Activated CD4-positive, alpha-beta T cell treated with anti-CD3 and anti-CD28 coated beads, Interleukin-2, amount 50 U/mL, for 4 hours (primary cell): ENCODE data around the gene PATZ1.

Experiments
- DNase-seq, 2 experiments: peaks; one replicate each; pipeline ENCODE4 v3.0.0-alpha.2; 2020

PATZ1 gene

DNA sequence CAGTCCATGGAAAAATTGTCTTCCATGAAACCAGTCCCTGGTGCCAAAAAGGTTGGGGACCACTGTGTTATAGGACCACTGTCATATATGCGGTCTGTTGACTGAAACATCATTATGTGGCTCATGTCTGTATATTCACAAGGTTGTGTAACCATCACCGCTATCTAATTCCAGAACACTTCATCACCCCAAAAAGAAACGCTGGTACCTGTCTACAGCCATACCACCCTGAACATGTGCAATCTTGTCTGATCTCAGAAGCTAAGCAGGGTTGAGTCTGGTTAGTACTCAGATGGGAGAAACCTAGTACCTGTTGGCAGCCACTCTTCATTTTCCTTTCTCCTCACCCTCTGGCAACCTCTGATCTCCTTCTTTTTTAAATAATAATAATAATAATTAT is 41.0 kb downstream of the PATZ1 start:
- DNase-seq, result no peak

DNA sequence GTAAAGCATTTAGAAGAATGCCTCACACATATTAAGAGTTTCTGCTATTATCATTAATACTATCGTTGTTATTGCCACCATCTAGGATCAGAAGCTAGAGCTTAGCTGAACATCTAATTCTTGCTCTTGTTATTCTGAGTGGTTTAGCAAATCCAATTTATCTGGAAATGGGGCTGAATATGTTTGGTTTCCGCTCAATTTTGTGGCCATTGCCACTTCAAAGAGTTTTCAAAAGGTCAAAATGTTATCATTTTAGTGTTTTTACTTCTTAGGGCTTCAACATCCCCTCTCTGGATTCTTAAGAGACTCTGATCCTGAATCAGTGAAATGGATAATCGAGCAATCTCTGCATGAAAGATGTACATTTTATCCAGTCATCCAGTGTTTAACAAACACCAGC is 43.6 kb downstream of the PATZ1 start:
- no peak for DNase-seq

DNA sequence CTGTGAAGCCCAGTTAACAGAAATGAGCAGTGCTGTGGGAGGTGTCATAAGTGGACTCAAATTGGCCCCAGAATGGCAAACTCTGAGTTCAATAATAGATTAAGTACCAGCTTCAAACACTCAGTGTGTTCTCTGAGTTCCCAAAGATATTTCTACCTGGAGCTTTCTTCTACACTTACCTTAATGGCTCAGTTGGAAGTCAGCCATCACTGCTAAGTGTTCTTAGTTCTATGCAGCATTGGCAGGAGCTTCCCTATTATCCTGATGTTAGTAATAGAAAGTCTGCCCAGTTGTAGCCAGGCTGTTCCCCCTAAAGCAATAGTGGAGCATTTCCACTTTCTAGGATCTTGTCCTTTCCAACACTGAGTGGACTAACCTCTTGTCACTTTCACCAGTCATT is 44.1 kb downstream of the PATZ1 start:
- DNase-seq, result no peak

DNA sequence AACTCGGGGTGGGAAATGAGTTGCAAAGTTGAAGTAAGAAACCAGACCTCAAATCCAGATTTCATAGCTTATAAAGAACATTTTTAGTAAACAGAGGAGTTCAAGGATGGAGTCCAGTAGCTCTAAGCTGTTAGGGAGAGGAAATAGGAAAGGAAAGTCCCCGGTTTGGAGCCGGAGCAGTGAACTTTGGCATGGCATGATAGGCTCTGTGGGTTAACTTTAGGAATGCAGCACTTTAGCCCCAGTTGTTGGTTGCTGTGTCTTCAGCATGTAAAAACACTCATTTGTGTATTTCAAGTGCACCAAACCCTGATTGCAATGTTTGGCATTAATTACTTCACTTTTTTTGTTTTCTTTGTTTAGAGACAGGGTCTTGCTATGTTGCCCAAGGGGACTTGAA is 45.2 kb downstream of the PATZ1 start:
- DNase-seq, result no peak

DNA sequence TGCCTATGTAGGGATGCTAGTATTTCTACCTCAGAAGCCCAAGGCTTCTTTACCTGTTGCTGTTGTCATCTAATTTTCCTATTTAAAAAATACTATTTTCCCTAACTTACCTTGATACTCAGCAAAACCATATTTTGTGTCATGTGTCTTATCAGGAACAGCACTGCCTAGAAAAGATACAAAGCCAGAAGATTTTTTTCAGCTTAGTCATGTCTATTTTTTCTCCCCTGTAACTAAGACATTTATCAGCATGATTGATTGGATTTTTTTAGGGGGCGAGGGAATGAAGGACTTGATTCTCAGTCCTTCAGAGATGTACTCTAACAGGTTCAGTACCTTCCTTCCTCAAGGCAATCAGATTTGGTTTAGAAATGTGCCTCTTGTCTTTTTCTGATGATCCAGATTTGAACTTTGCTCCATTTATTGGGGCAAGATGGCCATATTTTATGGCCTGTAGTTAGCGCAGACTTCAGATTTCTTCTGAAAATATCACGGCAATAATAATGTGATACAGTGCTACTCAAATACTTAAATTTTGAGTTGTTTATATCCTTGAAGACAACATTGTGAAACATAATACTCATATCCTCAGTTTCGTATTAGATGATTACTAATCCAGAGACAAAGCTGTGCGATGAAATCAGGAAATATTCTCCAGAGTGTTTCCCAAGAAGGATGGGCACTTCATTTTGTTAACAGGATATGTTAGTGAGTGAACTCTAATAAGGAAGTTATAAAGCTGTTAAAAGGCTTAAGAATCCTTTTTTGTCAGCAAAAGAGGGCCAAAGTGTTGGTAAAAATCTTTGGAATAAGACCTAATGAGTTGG is 50.1 kb downstream of the PATZ1 start:
- no peak for DNase-seq

DNA sequence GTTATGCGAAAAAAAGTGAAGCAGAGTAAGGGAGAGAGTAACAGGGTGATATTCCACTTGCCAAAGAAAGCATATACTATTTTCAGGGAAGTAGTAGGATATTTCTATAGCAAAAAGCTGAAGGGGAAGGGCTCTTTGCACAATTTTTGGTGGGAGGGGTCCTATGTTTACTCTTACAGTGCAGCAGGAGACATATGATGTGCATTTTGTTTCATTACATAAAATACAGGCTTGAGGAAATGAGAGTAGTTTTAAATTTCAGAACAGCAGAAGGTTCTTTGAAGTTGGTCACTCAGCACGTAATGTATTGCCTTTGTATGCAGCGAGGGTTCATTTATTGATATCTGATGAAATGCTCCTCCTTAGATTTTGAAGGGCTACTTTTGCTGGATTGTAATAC is 50.8 kb downstream of the PATZ1 start:
- no peak for DNase-seq

DNA sequence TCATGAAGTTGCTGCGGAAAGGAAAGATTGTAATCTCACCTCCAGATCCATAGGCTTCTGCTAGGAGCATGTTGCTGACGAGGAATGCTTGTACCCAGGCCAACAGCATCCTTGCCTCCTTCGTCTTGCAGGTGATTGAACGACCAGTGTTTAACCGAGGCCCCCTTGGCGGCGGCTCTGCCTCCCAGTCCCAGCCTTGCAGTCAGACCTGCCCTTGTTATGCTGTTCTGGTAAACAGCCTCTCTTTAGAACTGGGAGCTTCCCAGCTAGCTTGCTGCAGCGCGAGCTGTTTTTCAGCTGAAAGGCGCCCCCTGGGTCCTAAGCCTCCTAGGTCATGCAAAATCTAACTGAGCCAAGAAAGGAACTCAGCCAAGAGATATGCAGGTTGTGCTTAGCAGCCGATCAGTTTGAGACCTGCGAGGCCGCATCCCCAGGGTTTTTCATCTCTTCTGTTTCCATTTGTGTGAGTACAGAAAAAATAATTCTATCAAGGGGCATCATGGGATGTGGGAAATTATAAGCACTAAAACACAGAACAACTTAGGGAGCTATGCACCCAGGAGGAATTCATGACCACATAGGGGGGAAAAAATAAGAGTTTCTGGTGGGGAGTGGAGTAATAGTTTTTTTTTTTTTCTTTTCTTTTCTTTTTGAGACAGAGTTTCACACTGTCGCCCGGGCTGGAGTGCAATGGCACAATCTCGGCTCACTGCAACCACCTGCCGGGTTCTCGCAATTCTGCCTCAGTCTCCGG is 53.7 kb downstream of the PATZ1 start, which contains the start of gene PIK3IP1:
PIK3IP1 (minus strand) TSS at position 253 of the 754 bp plus-strand sequence; CDS start at position 109, 144 bp downstream.
- peak; percentile 85 to 86 for DNase-seq

DNA sequence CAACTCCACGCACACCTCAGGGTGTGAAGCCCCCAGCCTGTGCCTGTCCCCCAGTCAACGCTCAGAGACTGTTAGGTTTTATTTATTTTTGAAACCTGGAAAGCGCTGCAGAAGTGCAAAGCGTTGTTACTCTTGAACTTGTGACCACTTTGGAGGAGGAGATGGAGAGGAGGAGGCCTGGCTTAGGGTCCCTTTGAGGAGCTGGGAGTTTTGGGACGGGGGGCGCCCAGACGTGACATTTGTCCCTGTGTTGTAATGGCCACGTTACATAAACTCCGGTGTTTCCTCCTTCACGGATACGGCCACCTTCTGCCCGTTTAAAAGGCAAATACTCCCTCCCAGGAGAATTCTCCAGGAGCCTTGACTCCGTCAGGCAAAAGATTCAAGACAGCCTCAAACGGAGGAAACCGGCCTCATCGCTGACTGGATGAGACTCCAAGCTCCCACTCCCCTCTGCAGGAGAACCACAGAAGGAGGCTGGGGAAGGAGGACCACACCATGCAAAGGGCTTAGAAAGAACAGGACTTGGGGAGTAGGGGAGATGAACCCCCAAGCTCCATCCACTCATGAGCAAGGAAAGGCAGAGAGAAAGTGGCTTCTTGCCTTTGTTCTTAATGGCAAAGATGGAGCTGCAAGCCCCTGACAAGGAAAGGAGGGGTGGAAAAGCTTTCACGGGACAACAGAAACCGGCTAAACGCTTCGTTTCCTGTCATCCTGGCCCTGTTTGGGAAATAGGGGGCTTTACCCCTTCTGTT is 54.5 kb downstream of the PATZ1 start:
- no peak for DNase-seq

DNA sequence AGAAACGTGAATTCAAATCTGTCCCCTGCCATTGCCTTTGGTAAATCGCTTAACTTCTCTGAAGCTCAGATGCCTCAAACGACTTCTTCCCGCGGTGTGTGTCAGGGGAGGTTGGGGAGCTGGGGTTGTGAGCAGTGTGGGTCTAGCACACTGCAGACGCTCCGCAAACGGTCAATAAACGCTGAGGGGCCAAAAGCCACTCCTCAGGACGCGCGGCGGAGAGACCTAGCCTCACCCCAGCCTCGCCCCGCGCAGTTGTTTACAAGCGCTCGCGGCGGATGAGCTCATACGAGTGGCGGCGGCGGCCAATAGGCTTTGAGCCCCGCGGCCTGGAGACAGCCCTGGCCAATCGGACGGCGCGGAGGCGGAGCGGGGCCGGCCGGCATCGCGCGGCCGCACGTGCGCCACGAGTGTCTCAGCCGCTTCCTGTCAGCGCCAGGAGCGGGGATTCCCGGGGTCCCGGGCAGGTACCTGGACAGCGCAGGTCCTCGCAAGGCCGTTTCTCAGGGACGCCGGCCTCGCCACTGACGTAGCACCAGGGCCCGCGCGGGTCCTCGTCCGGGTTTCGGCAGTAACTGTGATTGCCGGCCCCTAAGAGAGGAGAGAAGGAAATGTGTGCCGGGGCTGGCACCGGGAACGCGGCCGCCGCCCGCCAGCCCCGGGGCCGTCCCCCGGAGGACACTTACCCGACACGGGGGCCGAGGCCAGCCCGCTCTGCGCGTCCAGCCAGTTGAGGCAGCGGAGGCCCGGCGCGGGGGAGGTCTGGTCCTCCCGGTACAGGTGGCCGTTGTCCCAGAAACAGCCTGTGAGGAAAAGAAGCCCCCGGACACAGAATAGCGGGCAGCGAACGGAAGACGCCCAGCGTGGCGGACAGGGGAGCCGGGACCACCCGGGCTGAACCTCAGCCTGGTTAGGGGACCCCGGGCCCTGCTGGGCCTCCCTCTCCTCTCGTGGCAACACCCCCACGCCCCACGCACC is 55.4 kb downstream of the PATZ1 start:
- peak; percentile 90 to 91 for DNase-seq

DNA sequence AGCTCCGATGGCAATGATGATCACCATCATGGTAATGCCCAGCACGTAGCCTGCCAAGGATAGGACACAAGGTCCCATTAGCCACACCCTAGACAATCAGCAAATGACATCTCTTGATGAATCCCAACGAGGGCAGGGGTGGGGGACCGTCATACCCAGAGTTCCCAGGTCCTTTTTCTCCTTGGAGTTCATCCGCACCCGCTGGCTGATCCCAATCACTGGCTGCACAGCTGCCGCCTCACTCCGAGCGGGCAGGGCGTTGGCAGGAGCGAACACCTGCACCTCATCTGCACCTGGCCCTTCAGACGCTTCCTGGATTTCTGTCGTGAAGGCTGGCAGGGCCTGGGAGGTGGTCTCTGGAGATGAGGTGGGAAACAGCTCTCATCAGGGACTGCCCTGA is 56.8 kb downstream of the PATZ1 start:
- no peak for DNase-seq

DNA sequence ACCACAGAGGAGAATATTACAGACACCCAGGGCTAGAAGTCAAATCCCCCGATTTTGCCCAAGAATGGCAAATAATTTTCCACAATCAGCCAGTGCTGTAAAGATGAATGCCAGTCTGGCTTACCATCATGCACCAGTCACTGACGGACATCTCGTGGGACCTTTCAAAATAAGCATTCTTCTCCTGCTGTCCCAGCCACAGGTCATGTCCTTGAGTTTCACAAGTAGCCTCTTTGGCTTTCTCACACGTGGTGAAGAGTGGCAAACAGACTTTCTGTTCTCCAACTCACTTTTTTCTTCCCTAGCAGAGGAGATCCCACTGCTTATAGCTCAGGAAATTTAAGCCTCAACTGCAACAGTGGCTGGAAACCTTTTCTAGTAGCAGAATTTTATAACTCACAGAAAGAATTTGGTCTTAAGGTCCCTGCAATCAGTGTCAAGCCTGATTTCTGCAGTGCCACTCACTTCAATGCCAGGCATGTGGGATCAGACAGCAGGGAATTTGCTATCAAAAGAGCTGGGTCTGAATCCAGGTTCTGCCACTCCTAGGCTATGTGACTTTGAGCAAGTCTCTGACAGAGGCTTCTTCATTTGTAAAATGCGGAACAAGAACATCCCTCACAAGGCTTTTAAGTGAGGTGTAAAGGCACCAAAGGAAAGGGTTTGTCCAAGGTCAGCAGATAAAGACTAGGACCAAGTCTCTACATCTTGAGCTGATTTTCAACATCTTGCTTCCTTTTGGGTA is 57.5 kb downstream of the PATZ1 start:
- no peak for DNase-seq

DNA sequence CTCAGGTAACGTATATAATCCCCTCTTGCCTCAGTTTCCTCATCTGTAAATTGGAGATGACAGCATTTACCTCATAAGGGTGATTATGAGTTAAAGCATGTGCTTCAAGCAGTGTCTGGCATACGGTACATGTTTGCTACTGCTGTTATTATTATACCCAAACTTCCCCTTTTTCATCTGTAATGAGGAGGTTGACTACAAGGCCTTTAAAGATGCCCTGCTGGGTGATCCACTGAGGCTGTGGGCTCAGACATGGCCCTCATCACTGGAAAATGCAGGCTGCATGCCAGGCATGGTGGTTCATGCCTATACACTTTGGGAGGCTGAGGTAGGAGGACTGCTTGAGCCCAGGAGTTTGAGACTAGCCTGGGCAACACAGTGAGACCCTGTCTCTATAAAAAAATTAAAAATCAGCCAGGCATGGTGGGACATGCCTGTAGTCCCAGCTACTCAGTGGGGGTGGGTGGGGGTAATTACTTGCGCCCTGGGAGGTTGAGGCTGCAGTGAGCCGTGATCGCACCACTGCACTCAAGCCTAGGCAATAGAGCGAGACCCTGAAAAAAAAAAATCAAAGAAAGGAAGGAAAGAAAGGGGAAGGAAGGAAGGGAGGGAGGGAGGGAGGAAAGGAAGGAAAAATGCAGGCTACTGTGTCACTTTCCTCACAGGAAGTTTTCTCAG is 58.2 kb downstream of the PATZ1 start:
- no peak for DNase-seq

DNA sequence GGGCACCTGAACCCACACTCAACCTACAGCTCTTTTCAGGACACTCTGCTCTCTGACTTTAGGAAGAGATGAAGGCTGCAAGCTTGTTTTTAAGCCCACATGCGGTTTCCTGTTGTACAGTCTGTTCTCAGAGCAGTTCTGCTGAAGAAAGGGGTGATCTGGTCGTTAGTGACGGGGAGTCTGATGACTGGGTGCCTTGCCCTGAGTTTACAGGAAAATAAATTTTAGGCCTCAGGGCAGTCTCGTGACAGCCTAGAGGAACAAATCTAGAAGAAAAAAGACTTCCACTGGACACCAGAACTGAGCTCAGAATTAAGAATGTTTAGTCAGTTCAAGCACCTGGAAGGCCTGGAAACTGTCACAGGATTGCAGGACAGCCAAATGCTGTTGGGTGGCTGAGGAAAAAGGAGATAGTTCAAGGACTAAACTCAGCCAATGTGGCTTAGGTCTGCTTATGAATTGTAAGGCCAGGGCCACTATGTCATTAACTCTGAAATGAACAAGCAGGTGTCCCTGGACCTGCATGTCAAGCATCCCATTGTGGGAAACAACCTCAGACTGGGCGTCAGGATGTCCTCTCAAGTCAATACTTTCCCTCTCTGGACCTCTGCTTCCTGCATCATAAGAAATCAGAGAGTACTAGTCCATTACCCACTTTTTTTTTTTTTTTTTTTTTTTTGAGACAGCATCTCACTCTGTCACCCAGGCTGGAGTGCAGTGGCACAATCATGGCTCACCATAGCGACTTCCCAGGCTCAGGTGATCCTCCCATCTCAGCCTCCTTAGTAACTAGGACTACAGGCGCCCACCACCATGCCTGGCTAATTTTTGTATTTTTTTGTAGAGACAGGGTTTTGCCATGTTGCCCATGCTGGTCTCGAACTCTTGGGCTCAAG is 59.5 kb downstream of the PATZ1 start:
- DNase-seq, result peak; percentile 59 to 61

DNA sequence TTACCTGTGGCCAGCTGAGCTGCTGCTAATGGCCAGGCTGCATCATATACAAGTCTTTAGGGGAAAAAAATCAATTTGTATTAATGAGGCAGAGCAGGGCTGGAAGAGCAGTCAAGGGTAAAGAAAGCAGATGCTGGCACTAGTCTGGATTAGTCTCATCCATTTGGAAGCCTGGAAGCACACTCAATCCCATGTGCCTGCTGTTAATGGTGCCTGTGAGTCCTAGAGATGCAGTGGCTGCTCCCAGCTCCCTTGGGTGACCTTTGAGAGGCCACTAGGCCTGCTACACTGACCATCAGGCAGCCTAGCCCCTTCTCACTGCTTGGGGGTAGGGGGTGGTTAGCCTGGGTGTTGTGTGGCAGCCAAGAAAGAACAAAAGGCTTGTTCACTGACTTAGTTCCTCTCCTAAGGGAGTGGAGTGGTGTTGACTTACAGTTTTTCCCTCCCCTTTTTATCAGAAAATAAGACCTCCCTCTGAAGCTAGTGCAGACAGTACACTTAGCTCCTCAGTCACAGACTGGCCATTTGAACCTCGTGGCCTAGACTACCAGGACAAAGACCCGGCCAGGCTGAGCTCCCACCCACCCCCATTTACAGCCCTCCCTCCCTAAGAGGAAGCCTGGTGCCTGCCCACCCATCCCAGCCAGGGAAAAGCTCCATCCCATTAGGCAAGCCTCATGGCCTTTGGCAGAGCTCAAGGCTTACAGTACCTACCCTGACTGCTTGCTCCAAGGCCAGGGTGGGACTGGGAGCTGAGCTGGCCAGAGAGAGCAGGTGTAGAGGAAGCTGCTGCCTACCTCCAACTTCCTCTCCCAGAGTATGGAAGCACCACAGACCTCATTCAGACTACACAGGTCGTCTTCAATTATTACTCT is 61.6 kb downstream of the PATZ1 start:
- no peak for DNase-seq

DNA sequence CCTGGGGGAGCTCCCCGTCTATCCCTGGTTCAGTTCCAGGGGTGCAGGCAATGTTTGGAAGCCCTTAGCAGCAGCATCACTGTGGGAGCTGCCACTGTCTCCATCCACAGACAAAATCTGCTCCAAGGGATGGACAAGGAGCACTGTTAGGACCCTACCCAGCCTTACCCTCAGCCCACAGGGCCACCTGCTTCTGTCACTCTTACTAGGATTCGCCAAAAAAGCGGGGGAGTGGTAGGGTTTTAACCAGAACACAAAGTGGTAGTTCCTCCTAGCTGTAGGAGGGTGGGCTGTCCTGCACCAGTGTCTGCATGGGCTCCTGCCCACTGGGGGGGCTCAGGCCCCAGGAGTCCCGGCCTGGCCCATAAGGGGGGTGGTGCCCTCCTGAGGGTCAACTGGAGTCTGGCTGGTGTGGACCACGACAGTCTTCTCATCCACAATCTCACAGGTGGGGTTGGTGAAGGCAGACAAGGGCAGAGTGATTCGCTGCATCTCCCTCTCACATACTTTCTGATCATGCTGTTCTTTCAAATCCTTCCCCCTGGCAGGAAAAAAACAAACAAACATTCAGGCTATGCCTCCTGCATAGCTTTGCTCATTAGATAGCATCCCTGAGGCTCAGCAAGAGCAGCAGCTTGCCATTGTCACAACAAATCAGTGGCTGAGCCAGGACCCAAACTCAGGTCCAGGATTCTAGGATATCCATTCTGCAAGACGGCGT is 63.2 kb downstream of the PATZ1 start:
- DNase-seq, result no peak

DNA sequence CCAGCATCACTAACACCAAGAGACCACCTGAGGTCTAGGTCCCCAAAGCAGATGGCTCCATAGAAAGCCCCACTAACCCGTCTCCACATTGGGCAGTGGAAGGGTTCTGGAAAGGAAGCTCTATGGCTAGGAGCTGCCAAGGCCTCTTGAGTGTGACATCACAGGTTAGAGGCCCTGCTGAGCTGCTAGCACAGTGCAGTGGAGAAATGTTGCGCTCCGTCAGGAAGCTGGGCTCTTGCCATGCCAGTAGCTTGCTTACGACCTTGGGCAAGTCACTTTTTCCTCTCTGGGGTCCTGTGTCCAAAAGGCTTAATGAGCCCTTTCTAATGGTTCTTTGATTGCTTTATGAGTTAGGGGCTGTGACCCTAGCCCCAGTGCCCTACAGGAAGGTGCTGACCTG is 64.4 kb downstream of the PATZ1 start:
- no peak for DNase-seq

DNA sequence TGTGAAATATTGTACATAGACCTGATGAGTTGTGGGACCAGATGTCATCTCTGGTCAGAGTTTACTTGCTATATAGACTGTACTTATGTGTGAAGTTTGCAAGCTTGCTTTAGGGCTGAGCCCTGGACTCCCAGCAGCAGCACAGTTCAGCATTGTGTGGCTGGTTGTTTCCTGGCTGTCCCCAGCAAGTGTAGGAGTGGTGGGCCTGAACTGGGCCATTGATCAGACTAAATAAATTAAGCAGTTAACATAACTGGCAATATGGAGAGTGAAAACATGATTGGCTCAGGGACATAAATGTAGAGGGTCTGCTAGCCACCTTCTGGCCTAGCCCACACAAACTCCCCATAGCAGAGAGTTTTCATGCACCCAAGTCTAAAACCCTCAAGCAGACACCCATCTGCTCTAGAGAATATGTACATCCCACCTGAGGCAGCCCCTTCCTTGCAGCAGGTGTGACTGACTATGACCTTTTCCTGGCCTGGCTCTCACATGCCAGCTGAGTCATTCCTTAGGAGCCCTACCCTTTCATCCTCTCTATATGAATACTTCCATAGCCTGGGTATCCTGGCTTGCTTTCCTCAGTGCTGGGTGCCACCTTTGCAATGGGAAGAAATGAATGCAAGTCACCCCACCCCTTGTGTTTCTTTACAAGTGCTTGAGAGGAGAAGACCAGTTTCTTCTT is 66.2 kb downstream of the PATZ1 start:
- no peak for DNase-seq

DNA sequence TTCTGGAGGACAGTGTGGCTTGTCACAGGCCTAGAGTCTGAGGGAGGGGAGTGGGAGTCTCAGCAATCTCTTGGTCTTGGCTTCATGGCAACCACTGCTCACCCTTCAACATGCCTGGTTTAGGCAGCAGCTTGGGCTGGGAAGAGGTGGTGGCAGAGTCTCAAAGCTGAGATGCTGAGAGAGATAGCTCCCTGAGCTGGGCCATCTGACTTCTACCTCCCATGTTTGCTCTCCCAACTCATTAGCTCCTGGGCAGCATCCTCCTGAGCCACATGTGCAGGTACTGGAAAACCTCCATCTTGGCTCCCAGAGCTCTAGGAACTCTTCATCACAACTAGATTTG is 66.8 kb downstream of the PATZ1 start:
- no peak for DNase-seq
